Vagina (tissue), 2 donors: ENCODE data around the gene NEU4.

Experiments used
- CTCF ChIP-seq, 3 experiments: fragments of 450-650 bp in 2 of 3; fragments of 200-600 bp in 1 of 3; sonication (generic) in 1 of 3; IDR thresholded peaks; one replicate each; pipeline ENCODE4 v1.5.1; 2017 to 2019; ENCODE audit warnings: antibody characterized with exemption in 3 of 3, mild to moderate bottlenecking in 2 of 3, moderate library complexity in 2 of 3
- POLR2A ChIP-seq, 2 donors: fragments of 450-650 bp; IDR thresholded peaks; one replicate each; pipeline ENCODE4 v1.6.1; 2017; ENCODE audit warnings: antibody characterized with exemption in 2 of 2, mild to moderate bottlenecking in 2 of 2, moderate library complexity in 2 of 2
- POLR2AphosphoS5 ChIP-seq, 2 donors: sonication (generic); formaldehyde crosslinking; IDR thresholded peaks; one replicate each; pipeline ENCODE4 v1.9.0; 2017; ENCODE audit warnings: antibody characterized with exemption in 2 of 2, mild to moderate bottlenecking in 2 of 2, low read depth in 1 of 2; ENCODE audit not compliant: insufficient read depth in 1 of 2

GRCh38 chr2:241843321-241844065 is 34.5 kb downstream of the NEU4 start:
- TF ChIP-seq CTCF (IDR thresholded peaks at IDR 0.05) (no peak), POLR2A (IDR thresholded peaks at IDR 0.05) (no peak), POLR2AphosphoS5 (IDR thresholded peaks at IDR 0.05; ENCODE audit: insufficient read depth in 1 of 2, low read depth in 1 of 2) (no peak)
